PC-9 (cell line): ENCODE results near the gene B3GNT5.

Experiments
- CTCF ChIP-seq: fragments of 200-600 bp; sonication (generic); conservative IDR thresholded peaks from 2 replicates; pipeline ENCODE4 v1.6.1; 2017; ENCODE audit warnings: mixed run types, antibody characterized with exemption, mild to moderate bottlenecking, moderate library complexity
- EZH2 ChIP-seq: fragments of 200-600 bp; sonication (generic); IDR thresholded peaks from 2 replicates; pipeline ENCODE4 v1.8.0; 2017; ENCODE audit warnings: antibody characterized with exemption, low read depth

GRCh38 chr3:183290216-183290615, 37.2 kb downstream of the B3GNT5 start:
- TF ChIP-seq CTCF, result no peak
- no peak for TF ChIP-seq EZH2
